ENCODE measurements around the gene PHF21B.

PHF21B gene

DNA sequence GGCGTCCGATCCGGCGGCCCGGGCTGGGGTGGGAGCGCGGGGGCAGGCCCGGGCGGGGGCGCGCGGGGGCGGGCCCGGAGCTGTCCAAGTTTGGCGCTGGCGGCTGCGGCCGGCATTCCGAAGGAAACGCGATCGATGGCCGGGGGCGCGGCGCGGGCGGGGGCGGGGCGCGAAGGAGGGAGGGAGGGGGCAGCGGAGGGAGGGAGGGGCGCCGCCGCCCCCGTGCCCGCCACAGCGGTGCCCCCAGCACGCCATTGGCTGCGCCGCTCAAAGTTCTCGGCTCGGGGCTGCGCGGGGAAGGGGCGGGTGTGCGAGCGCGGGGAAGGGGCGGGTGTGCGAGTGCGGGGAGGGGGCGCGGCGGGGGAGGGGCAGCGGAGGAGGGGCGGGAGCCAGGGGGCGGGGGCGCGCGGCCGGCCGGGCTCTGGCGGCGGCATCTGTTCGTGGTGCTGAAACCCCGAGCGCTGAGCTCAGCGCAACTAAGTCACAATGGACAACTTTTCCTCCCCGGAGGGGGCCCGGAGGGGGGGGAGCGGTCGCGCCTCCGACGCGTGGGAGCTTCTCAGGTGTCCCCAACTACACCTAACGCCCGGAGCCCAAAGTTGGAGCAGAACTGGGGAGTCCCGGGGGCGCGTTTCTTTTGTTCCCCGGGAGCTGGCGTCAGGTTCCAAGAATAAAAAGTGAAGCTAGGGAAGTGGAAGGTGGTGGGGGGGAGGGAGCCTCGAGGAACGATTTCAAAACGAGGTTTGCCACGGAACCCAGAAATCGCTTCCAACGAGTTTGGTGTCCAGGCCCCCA, 2.2 kb downstream of the PHF21B start:
- Histone ChIP-seq H3K56ac (ENCODE audit: low read length) (peak overlapping the region; percentile 93), H3K27me3 (ENCODE audit: insufficient read depth, low read length, poor library complexity) (no peaks in the 10 kb centered on the region), H4K8ac (ENCODE audit: low read depth, low read length) (no peak overlapping the region), H3K36me3 (ENCODE audit: control insufficient read depth, insufficient read depth, low read length) (no peaks in the 10 kb centered on the region), H3K79me2 (ENCODE audit: control insufficient read depth, insufficient read depth, low read length) (peaks cover 34% of the 10 kb centered on the region), H3K27ac (ENCODE audit: low read depth, low read length) (peak overlapping the region; percentile 71), H3K23ac (ENCODE audit: low read length) (no peak overlapping the region), H3K79me1 (ENCODE audit: low read length) (peaks cover 14% of the 10 kb centered on the region), H3K4me2 (ENCODE audit: low read length) (peak overlapping the region; percentile 54), H2BK120ac (ENCODE audit: low read depth, low read length) (no peak overlapping the region), H3K4me1 (ENCODE audit: control insufficient read depth, low read depth, low read length) (peaks cover 7% of the 10 kb centered on the region), H4K5ac (ENCODE audit: low read length) (no peak overlapping the region), H2BK15ac (replicated peaks; ENCODE audit: low read depth) (no peak overlapping the region), H3K4me3 (ENCODE audit: low read length) (peak overlapping the region; percentile 84), H3K9ac (ENCODE audit: low read length) (peak overlapping the region; percentile 93), H2AK5ac (ENCODE audit: low read length) (no peak overlapping the region), H3K18ac (ENCODE audit: low read length) (peak overlapping the region; percentile 99), H2BK5ac (ENCODE audit: low read length) (no peak overlapping the region), H3K4ac (ENCODE audit: low read depth, low read length) (peak overlapping the region; percentile 44)
- DNase-seq = peak; percentile 94
- no CpG with 5 or more reads among the region's 90 CpGs for WGBS (ENCODE audit: extremely low coverage, insufficient coverage, low lambda C conversion rate)

GRCh38 chr22:45006964-45007390, 2.8 kb downstream of the PHF21B start:
- peak overlapping the region; percentile 54 for H3K56ac ChIP-seq (ENCODE audit: low read length)
- peak overlapping the region; percentile 63 for H3K9ac ChIP-seq (ENCODE audit: low read length)
- H3K79me1 ChIP-seq (ENCODE audit: low read length) = peaks cover 18% of the 10 kb centered on the region
- H2BK5ac ChIP-seq (ENCODE audit: low read length) = no peak overlapping the region
- H4K5ac ChIP-seq (ENCODE audit: low read length) = no peak overlapping the region
- H3K4me1 ChIP-seq (ENCODE audit: control insufficient read depth, low read depth, low read length) = peaks cover 7% of the 10 kb centered on the region
- H2BK15ac ChIP-seq (replicated peaks; ENCODE audit: low read depth) = no peak overlapping the region
- DNase-seq = peak; percentile 88
- peak overlapping the region; percentile 71 for H3K27ac ChIP-seq (ENCODE audit: low read depth, low read length)
- peak overlapping the region; percentile 39 for H3K4me2 ChIP-seq (ENCODE audit: low read length)
- peak overlapping the region; percentile 49 for H3K4me3 ChIP-seq (ENCODE audit: low read length)
- H2BK120ac ChIP-seq (ENCODE audit: low read depth, low read length) = no peak overlapping the region
- peak overlapping the region; percentile 75 for H3K18ac ChIP-seq (ENCODE audit: low read length)
- H2AK5ac ChIP-seq (ENCODE audit: low read length) = no peak overlapping the region
- no peaks in the 10 kb centered on the region for H3K27me3 ChIP-seq (ENCODE audit: insufficient read depth, low read length, poor library complexity)
- H3K79me2 ChIP-seq (ENCODE audit: control insufficient read depth, insufficient read depth, low read length) = peaks cover 39% of the 10 kb centered on the region
- no peak overlapping the region for H4K8ac ChIP-seq (ENCODE audit: low read depth, low read length)
- peak overlapping the region; percentile 44 for H3K4ac ChIP-seq (ENCODE audit: low read depth, low read length)
- H3K36me3 ChIP-seq (ENCODE audit: control insufficient read depth, insufficient read depth, low read length) = no peaks in the 10 kb centered on the region
- no CpG with 5 or more reads among the region's 44 CpGs for WGBS (ENCODE audit: extremely low coverage, insufficient coverage, low lambda C conversion rate)
- no peak overlapping the region for H3K23ac ChIP-seq (ENCODE audit: low read length)

DNA sequence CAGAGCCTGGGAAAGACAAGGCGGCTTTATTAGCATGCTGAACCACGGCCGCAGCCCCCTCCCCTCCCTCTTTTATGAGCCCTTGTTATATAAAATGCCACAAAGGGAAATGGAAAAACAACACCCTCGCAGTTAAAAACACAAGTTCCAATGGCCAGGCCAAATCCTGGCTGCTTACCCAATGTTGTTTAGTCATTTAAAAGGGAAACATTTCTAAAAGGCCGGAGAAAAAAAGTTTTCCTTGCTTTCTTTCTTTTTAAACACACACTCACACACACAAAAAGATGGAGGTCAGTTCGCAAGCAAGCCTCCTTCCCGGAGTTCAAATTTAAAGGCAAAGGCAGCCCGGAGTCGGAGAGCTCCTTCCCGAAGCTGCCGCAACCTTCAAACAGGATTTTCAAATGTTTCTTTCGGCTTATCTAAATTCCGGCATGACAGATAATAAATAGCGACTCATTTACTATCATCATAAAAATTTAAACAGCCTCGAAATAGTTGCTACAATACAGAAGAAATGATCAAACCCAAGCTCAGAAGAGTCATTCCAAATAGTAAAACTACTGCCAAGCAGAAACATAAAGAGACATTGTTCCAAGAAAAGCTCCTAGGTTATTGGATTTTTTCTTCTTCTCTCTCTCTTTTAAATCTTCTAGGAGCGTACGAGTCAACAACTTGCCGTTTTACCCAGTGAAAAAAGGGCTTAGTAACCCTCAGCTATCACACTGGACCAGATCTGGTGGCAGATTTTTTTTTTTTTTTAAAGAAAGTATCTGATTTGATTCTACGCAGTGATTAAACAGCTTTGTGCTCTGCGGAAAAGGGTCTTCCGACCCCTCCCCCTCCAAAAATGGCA, 3.5 kb downstream of the PHF21B start:
- Histone ChIP-seq H2BK15ac (replicated peaks; ENCODE audit: low read depth) (no peak overlapping the region), H3K9ac (ENCODE audit: low read length) (peak overlapping the region; percentile 63), H3K56ac (ENCODE audit: low read length) (peak overlapping the region; percentile 53), H2AK5ac (ENCODE audit: low read length) (no peak overlapping the region), H3K79me1 (ENCODE audit: low read length) (peaks cover 23% of the 10 kb centered on the region), H3K27ac (ENCODE audit: low read depth, low read length) (peak overlapping the region; percentile 71), H3K79me2 (ENCODE audit: control insufficient read depth, insufficient read depth, low read length) (peaks cover 43% of the 10 kb centered on the region), H3K23ac (ENCODE audit: low read length) (no peak overlapping the region), H3K18ac (ENCODE audit: low read length) (peak overlapping the region; percentile 39), H3K36me3 (ENCODE audit: control insufficient read depth, insufficient read depth, low read length) (no peaks in the 10 kb centered on the region), H3K4me3 (ENCODE audit: low read length) (peak overlapping the region; percentile 49), H2BK120ac (ENCODE audit: low read depth, low read length) (no peak overlapping the region), H3K4me2 (ENCODE audit: low read length) (peak overlapping the region; percentile 39), H4K5ac (ENCODE audit: low read length) (no peak overlapping the region), H3K4ac (ENCODE audit: low read depth, low read length) (no peak overlapping the region), H3K27me3 (ENCODE audit: insufficient read depth, low read length, poor library complexity) (no peaks in the 10 kb centered on the region), H2BK5ac (ENCODE audit: low read length) (no peak overlapping the region), H3K4me1 (ENCODE audit: control insufficient read depth, low read depth, low read length) (peaks cover 7% of the 10 kb centered on the region), H4K8ac (ENCODE audit: low read depth, low read length) (no peak overlapping the region)
- DNase-seq = peak; percentile 49
- no CpG with 5 or more reads among the region's 21 CpGs for WGBS (ENCODE audit: extremely low coverage, insufficient coverage, low lambda C conversion rate)

DNA sequence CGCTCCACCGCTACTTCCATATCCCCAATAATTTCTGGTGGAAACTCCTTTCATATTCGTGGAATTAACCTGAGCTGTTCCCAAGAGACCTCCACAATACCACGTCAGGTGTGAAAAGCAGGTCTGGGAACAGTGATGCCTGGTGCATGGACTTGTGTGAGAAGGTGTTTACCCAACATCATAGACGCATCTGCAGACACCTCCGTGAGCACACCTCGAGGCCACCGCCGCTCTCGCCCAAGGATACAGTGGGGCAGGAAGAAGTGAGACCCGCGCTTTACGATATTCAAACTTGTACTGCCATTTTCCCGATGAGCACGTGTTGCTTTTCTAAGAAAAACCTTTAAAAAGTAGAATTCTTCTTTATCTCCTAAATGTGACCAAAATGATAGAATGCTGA, 8.2 kb downstream of the PHF21B start:
- Histone ChIP-seq H3K4me3 (ENCODE audit: low read length) (no peak overlapping the region), H2BK15ac (replicated peaks; ENCODE audit: low read depth) (no peak overlapping the region), H2AK5ac (ENCODE audit: low read length) (no peak overlapping the region), H3K79me2 (ENCODE audit: control insufficient read depth, insufficient read depth, low read length) (peaks cover 86% of the 10 kb centered on the region), H4K5ac (ENCODE audit: low read length) (no peak overlapping the region), H3K23ac (ENCODE audit: low read length) (no peak overlapping the region), H3K4me2 (ENCODE audit: low read length) (no peak overlapping the region), H2BK5ac (ENCODE audit: low read length) (no peak overlapping the region), H3K18ac (ENCODE audit: low read length) (no peak overlapping the region), H3K4ac (ENCODE audit: low read depth, low read length) (no peak overlapping the region), H3K27ac (ENCODE audit: low read depth, low read length) (no peak overlapping the region), H3K36me3 (ENCODE audit: control insufficient read depth, insufficient read depth, low read length) (peaks cover 2% of the 10 kb centered on the region), H3K9ac (ENCODE audit: low read length) (no peak overlapping the region), H3K79me1 (ENCODE audit: low read length) (peaks cover 43% of the 10 kb centered on the region), H3K4me1 (ENCODE audit: control insufficient read depth, low read depth, low read length) (peaks cover 7% of the 10 kb centered on the region), H2BK120ac (ENCODE audit: low read depth, low read length) (no peak overlapping the region), H3K27me3 (ENCODE audit: insufficient read depth, low read length, poor library complexity) (no peaks in the 10 kb centered on the region), H4K8ac (ENCODE audit: low read depth, low read length) (no peak overlapping the region), H3K56ac (ENCODE audit: low read length) (no peak overlapping the region)
- WGBS (ENCODE audit: extremely low coverage, insufficient coverage, low lambda C conversion rate) = no CpG with 5 or more reads among the region's 15 CpGs
- no peak for DNase-seq

DNA sequence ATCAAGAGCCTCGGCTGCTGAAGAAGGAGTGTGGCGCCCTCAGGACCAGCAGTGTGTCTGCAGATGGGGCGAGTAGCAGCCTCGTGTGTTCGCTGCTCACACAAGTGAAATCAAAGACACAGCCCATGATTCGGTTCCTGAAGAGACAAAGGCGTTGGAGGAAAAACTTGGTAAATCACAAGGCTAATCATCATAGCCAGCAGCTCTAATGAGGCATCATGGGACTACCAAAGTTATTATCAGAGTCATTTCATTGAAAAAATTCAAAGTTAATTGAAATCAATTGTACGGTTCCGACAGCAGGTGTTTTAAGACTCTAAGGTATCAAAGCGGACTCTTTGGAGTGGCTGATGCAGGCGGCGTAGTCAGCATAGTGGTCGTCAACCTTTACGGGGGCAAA, 9.5 kb downstream of the PHF21B start:
- Histone ChIP-seq H2BK15ac (replicated peaks; ENCODE audit: low read depth) (no peak overlapping the region), H3K56ac (ENCODE audit: low read length) (no peak overlapping the region), H3K9ac (ENCODE audit: low read length) (no peak overlapping the region), H2BK120ac (ENCODE audit: low read depth, low read length) (no peak overlapping the region), H3K23ac (ENCODE audit: low read length) (no peak overlapping the region), H3K27ac (ENCODE audit: low read depth, low read length) (no peak overlapping the region), H4K5ac (ENCODE audit: low read length) (no peak overlapping the region), H3K4me3 (ENCODE audit: low read length) (no peak overlapping the region), H2AK5ac (ENCODE audit: low read length) (no peak overlapping the region), H3K18ac (ENCODE audit: low read length) (no peak overlapping the region), H3K79me2 (ENCODE audit: control insufficient read depth, insufficient read depth, low read length) (peaks cover 90% of the 10 kb centered on the region), H3K27me3 (ENCODE audit: insufficient read depth, low read length, poor library complexity) (no peaks in the 10 kb centered on the region), H3K4me1 (ENCODE audit: control insufficient read depth, low read depth, low read length) (peaks cover 2% of the 10 kb centered on the region), H3K79me1 (ENCODE audit: low read length) (peaks cover 54% of the 10 kb centered on the region), H2BK5ac (ENCODE audit: low read length) (no peak overlapping the region), H3K36me3 (ENCODE audit: control insufficient read depth, insufficient read depth, low read length) (peaks cover 2% of the 10 kb centered on the region), H3K4me2 (ENCODE audit: low read length) (no peak overlapping the region), H3K4ac (ENCODE audit: low read depth, low read length) (no peak overlapping the region), H4K8ac (ENCODE audit: low read depth, low read length) (no peak overlapping the region)
- WGBS (ENCODE audit: extremely low coverage, insufficient coverage, low lambda C conversion rate) = no CpG with 5 or more reads among the region's 14 CpGs
- DNase-seq = no peak
